HG03432 (cell line): ENCODE measurements around the gene KAT7.
"Not testable (repeated sequence)": the region's sequence is repeated elsewhere in the genome, so short reads cannot be mapped to it uniquely, and the experiment has no call there.

Source experiments
- ATAC-seq: cut with Tn5 transposase; IDR thresholded peaks from one replicate; pipeline ENCODE4 v1.9.1; 2021; ENCODE audit warnings: mild to moderate bottlenecking, moderate library complexity; ENCODE audit not compliant: unreplicated experiment

The KAT7 gene

GRCh38 chr17:49788478-49789242, at the start of gene KAT7:
Gene KAT7, plus strand, starts transcription at chr17:49788681. Its CDS starts 154 bp downstream, at chr17:49788835.
- ATAC-seq: peak; percentile 93

DNA sequence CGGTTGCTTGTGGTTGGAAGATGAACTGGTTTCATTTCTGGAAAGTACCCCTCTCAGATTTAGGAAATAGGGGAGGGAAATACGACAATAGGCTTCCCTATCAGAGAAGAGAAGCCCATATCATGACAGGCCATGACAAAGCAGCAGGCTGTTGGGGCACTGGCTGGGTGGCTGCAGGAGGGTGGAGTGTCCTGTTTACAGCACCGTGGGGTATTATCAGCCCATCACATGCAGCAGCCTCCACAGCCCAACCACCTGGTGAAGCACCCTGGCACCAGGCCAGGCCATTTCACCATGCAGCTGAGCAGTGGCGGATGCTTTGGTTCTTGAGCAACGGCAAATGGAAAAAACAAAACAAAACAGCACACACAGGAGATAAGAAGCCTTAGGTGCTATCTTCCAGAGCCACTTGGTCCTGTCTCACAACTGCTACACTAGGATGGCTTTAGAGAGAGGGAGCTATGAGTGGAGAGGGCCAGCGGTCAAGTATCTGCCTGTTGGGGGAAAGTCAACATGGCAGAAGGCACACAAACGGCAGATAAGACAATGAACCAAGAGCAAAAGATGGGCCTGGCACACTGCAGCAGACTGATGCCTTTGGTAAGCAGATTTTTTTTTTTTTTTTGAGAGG, 48.7 kb upstream of the KAT7 start:
- ATAC-seq: peak; percentile 50

DNA sequence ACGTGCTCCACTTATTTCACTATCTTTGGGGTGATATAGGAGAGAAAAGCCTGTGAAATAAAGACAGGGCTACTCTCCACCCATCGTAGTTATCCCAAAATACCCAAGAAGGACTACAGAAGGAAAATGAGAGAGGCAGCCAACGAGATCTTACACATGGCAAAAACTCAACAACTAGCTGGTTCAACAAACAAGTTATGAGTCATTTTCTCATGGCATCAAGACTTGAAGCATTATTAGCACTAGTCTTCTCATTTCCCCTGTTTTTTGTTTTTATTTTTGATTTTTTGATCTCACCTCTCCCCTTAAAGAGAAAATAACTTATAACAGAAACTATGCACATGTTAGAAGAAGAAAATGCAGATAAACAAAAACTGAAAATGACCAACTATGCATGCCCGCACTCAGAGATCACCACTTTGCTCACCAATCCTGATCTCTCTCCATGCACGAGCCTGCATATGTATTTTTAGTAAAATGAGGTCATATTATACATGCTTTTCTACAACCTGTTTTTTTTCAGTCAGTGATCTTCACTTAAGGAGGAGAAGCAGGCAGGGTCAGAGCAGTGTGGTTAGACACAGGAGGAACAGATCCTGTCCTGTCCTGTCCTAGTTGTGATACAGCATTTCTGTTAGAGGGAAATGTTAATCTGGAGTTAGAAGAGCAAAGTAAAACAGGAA, 47.3 kb upstream of the KAT7 start:
- peak; percentile 37 for ATAC-seq

- no peak for ATAC-seq
Observed at GRCh38 chr17:49741692-49742076, 46.8 kb upstream of the KAT7 start.

DNA sequence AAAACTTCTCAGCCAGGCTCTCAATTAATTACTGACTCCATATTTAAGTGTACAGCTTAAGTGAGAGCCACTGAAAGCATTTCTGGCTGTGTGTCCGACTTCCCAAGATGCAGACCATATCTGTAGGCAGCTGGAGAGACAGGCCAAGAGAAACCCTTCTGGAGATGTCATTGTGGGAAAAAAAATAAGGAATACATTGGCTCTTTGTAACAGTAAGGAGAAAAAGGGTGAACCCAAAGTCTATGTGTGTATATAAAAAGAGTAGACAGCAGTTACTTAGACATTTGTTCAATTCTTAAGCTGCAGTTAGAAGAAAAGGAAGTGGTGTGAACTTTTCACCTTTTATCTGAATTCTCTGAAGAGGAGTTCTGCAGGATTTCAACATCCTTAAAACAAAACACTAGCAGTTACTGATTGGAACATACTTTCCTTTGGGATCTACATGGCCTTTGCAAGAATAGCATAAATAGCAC, 46.3 kb upstream of the KAT7 start:
- ATAC-seq: no peak

GRCh38 chr17:49745175-49746139, 43.0 kb upstream of the KAT7 start:
- no peak for ATAC-seq

DNA sequence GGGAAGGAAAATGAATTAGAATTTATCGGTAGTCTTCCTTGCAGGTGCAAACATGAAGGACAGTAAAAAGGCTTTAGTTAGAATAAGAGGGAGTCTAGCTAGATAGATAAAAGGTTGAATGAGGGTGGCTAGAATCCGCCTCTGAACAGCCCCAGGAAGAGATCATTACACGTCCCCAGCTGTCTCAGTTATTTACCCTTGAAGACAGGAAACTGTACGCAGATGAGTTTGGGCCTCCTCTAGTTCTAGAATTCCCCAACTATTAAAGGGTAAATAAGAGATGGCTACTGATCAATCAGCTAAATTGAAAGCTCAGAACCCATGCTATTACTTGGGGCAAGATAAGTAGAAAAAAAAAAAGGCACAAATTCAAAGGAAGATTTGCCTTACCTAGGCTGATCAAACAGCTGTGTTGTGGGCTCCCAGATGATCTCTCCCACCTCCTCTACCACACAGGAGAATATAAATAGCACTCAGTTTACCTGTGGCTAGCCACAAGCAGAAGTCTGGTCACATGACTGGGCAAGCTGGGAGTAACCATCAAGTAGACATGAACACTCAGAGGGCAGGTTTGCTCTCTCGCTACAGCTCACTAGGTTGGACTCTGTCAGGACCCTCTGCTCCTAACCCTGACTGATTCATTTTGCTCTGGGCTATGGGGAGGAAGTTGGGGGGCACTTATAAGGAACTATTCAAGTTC, 41.5 kb upstream of the KAT7 start:
- ATAC-seq: peak; percentile 50

- ATAC-seq: no peak
Observed at GRCh38 chr17:49747632-49748031, 40.8 kb upstream of the KAT7 start.

DNA sequence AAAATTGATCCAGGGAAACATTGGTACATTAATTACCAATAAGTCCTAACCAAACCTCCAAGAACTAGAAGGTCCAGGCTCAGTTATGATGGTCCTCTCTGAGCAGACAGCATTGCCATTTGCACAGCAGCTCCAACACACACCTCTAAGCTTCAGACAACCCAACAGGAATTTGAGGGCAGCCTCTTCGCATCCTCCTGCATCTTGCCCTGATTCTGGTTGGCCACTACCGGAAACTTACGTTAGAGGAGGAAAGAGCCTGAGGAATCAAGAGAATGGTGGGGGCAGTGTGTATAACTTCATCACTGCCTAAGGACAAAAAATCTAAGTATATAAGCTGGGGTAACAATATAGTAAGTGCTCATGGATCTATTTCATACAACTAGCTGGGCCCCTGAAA, 40.3 kb upstream of the KAT7 start:
- ATAC-seq: no peak

DNA sequence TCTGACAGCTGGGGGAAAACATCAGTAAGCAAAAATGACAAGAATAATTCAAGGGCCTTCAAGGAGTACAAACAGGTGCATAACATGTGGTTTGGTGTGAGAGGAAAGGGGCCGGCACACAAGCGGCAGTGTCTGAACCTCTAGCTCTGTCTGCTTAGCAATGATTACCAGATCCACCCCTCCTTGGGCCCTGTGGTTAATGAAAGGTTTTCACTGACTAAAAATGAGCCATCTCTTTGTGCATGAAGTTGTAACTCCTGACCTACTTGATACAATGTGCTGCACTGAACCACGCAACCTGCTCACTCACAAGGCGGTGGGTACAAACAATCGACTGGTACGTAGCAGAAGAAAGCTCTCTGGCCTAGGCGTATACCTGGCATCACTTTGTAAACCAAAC, 39.7 kb upstream of the KAT7 start:
- ATAC-seq: peak; percentile 82

- ATAC-seq: no peak
Observed at GRCh38 chr17:49749730-49750129, 38.8 kb upstream of the KAT7 start.

- no peak for ATAC-seq
Observed at GRCh38 chr17:49752508-49752907, 36.0 kb upstream of the KAT7 start.

DNA sequence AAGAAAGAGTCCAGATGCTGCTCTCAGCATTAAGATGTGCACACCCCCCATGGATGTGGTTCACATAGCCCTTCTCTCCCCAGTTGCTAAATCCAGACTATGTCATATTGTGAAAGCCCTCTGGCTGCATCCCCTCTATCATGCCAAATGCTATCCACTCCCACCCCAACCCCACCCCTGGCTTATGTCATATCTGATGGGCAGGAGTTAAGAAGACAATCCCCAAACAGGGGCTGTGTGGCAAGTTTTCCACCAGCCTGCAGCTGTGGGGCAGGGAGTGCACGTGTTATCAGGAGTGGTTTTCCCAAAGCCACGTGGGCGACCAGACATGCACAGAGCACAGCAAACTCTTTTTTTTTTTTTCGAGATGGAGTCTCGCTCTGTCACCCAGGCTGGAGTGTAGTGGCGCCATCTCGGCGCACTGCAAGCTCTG, 34.5 kb upstream of the KAT7 start:
- ATAC-seq: no peak

GRCh38 chr17:49755663-49756283, 32.7 kb upstream of the KAT7 start:
- no peak for ATAC-seq

GRCh38 chr17:49756323-49757150, 31.9 kb upstream of the KAT7 start:
- ATAC-seq: no peak

DNA sequence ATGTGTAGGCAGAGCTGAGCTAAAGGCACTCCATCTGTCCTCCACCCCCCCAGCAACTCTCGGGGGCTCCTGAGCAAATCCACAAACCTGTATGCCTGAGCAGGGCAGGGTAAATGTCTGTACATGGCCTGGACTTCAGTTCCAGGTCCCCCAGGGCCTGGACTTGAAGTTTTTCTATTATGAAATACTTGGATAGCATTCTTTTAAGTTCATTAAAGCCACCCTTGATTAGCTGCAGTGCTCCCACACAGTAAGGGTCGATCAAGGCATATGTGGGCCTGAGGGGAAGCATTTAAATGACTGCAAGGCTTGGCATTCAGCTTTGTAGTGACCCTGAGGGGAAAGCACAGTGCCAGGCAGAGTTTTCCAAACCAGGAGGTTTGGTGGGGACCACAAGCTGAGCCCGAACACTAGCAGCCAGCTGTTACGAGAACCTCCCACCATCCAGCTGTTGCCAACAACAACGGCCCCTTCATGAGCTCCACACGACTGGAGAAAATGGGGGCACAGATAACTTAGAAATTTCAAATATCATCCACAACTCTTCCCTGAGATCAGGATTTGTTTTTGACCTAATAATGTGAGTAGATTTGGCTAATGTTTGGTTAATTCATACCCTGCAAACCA, 31.2 kb upstream of the KAT7 start:
- no peak for ATAC-seq

DNA sequence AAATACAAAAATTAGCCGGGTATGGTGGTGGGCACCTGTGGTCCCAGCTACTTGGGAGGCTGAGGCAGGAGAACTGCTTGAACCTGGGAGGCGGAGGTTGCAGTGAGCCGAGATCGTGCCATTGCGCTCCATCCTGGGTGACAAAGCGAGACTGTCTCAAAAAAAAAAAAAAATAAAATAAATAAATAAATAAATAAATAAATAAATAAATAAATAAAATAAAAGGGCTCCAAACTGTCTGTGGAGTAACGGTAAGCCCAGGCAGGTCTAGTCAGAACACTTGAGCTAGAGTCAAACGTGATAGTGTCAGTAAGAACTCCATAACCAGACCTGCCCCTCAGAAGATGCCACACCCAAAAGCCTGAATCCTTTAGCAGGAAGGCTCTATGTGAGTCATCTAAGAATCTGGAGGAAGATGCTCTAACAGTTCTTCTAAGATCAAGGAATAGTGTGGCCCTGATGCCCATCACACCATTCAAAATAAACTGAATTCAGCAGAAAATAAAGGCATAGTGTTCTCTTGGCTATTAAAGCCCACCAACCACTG, 29.9 kb upstream of the KAT7 start:
- not testable (repeated sequence) for ATAC-seq

GRCh38 chr17:49759203-49759602, 29.3 kb upstream of the KAT7 start:
- no peak for ATAC-seq
